ENCODE data around the gene ZMYND8.

DNA sequence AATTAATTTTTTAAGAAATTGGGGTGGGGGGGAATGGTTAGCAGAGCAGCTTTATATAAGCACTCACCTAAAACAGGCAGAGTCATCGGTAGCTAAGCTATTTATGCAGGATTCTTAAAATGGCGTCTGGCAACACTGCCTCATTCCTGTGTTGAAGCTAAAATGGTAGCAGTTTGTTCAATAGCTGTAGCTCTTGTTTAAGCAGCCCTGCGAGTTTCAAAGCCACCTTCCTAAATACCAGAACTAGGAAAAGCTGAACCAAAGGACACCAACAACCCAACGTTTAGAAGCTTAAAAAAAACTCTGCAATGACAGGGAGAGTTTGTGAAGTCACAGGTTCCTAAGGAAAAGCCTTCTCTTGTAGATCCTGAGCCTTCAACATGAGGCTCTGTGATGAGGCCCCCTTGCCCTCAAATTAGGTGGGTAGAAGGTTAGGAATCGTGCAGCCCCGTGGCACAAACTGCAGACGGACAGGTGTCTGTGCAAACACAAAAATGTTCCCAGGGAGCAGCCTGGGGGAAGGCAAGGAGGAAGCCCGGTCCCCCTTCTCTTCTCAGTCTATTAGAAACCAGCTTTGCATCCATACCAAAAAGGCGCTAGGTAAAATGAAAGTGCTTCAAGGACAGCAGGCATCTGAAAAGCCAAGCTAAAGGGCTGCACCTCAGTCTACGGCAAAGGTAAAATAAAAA lies 4.7 kb downstream of the ZMYND8 start:
- TF ChIP-seq EZH2 (IDR thresholded peaks at IDR 0.05; ENCODE audit: insufficient read depth, poor library complexity, severe bottlenecking), result no peak
- no peak for TF ChIP-seq EZH2phosphoT487 (IDR thresholded peaks at IDR 0.05; ENCODE audit: insufficient read depth, low read depth)

Data from GM23248 (cell line).